Prostate gland (tissue), 2 donors: ENCODE measurements around the gene ADGRG1. TPM values are rescaled to one million over a fixed set of nuclear protein-coding genes. Genes with fewer than 3 reads are reported as not detected.

Experiments
- DNase-seq: peaks from one replicate; pipeline ENCODE4 v3.0.0-alpha.2; 2019; ENCODE audit warnings: low spot score
- H3K27ac ChIP-seq, 2 donors: fragments of 200-600 bp; sonication (generic); 2 replicates each; pipeline ENCODE4 v1.5.1; 2017 to 2019
- H3K27me3 ChIP-seq: fragments of 200-600 bp; sonication (generic); replicated peaks from 2 replicates; pipeline ENCODE4 v1.5.1; 2019; ENCODE audit not compliant: insufficient read depth
- H3K36me3 ChIP-seq, 2 donors: fragments of 200-600 bp; sonication (generic); 1 replicate in 1 of 2; 2 replicates in 1 of 2; pipeline versions ENCODE4 v1.5.1 to v1.8.1; 2017 to 2019
- H3K4me1 ChIP-seq: fragments of 200-600 bp; sonication (generic); replicated peaks from 2 replicates; pipeline ENCODE4 v1.5.1; 2019
- H3K4me3 ChIP-seq, 2 donors: fragments of 200-600 bp; sonication (generic); 2 replicates each; pipeline ENCODE4 v1.5.1; 2017 to 2019
- H3K9me3 ChIP-seq: fragments of 200-600 bp; sonication (generic); 2 replicates; pipeline ENCODE4 v1.5.1; 2017
- CTCF ChIP-seq, 4 experiments: fragments of 200-600 bp in 2 of 4; fragments of 450-650 bp in 2 of 4; sonication (generic) in 2 of 4; IDR thresholded peaks; 1 replicate in 3 of 4; 2 replicates in 1 of 4; pipeline ENCODE4 v1.5.1; 2016 to 2019; ENCODE audit warnings: antibody characterized with exemption in 4 of 4, mild to moderate bottlenecking in 2 of 4, moderate library complexity in 2 of 4
- POLR2A ChIP-seq: fragments of 450-650 bp; IDR thresholded peaks from one replicate; pipeline ENCODE4 v1.6.1; 2016; ENCODE audit warnings: antibody characterized with exemption, mild to moderate bottlenecking
- POLR2AphosphoS5 ChIP-seq: sonication (generic); formaldehyde crosslinking; IDR thresholded peaks from one replicate; pipeline ENCODE4 v1.6.1; 2017; ENCODE audit warnings: antibody characterized with exemption
- whole genome bisulfite sequencing: methylation state at CpG from one replicate; pipeline ENCODE4 v1.1.5; 2018; 5-methylcytosine and 5-hydroxymethylcytosine counted together
- intact Hi-C: fragments of 100-400 bp; cut with DNase I; formaldehyde crosslinking; loops from one replicate; pipeline ENCODE4 v1.14.2; 2022
- total RNA-seq, 2 donors: library from RNA; depleted of rRNA; stranded (reverse); fragments of >200 nt; gene quantifications; one replicate each; pipeline ENCODE4 v1.1.0, GENCODE V29; 2016

Gene ADGRG1
- total RNA-seq, 2 donors from 2014 or later = 78.5 to 347 TPM

GRCh38 chr16:57642160-57643135 lies 14.0 kb downstream of the ADGRG1 start:
- intact Hi-C loops = no loop called here
- Histone ChIP-seq H3K27me3 (no peaks in the 10 kb centered on the region), H3K27ac (no peak overlapping the region), H3K4me1 (no peaks in the 10 kb centered on the region), H3K9me3 (no peaks in the 10 kb centered on the region), H3K36me3 (no peaks in the 10 kb centered on the region), H3K4me3 (no peak overlapping the region)
- TF ChIP-seq POLR2A = no peak
- TF ChIP-seq CTCF (IDR thresholded peaks at IDR 0.05) = no peak
- no peak for TF ChIP-seq POLR2AphosphoS5
- DNase-seq = no peak
- 69% methylated on average over 11 of the region's 11 CpGs for WGBS

- Histone ChIP-seq H3K27me3 (no peaks in the 10 kb centered on the region), H3K4me1 (no peaks in the 10 kb centered on the region), H3K9me3 (no peaks in the 10 kb centered on the region), H3K27ac (no peak overlapping the region), H3K4me3 (no peak overlapping the region), H3K36me3 (no peaks in the 10 kb centered on the region)
- intact Hi-C loops = no loop called here
- no peak for DNase-seq
- TF ChIP-seq POLR2A = no peak
- no peak for TF ChIP-seq CTCF (IDR thresholded peaks at IDR 0.05)
- no peak for TF ChIP-seq POLR2AphosphoS5
- WGBS = 38% methylated on average over 7 of the region's 7 CpGs
Measured at GRCh38 chr16:57643147-57643874, 14.9 kb downstream of the ADGRG1 start.

GRCh38 chr16:57643910-57644309 lies 15.5 kb downstream of the ADGRG1 start:
- Histone ChIP-seq H3K4me1 (no peaks in the 10 kb centered on the region), H3K9me3 (no peaks in the 10 kb centered on the region), H3K27me3 (no peaks in the 10 kb centered on the region), H3K36me3 (no peaks in the 10 kb centered on the region), H3K27ac (no peak overlapping the region), H3K4me3 (no peak overlapping the region)
- no peak for DNase-seq
- TF ChIP-seq POLR2AphosphoS5 = no peak
- TF ChIP-seq POLR2A = no peak
- no peak for TF ChIP-seq CTCF (IDR thresholded peaks at IDR 0.05)
- WGBS = 62% methylated on average over 9 of the region's 9 CpGs
- intact Hi-C loops = no loop called here

- Histone ChIP-seq H3K27ac (no peak overlapping the region), H3K9me3 (no peaks in the 10 kb centered on the region), H3K36me3 (no peaks in the 10 kb centered on the region), H3K4me3 (no peak overlapping the region), H3K4me1 (no peaks in the 10 kb centered on the region), H3K27me3 (no peaks in the 10 kb centered on the region)
- TF ChIP-seq CTCF (IDR thresholded peaks at IDR 0.05) = no peak
- no peak for TF ChIP-seq POLR2AphosphoS5
- TF ChIP-seq POLR2A = no peak
- 86% methylated on average over 11 of the region's 11 CpGs for WGBS
- intact Hi-C loops = loop anchor here (5.0 kb wide), 2 partner anchors 52 to 138 kb away; no protein-coding TSS in a partner anchor
- no peak for DNase-seq
Measured at GRCh38 chr16:57644383-57645014, 16.1 kb downstream of the ADGRG1 start.
